Neural cell (in vitro differentiated cells): ENCODE data around the gene ETNK1. TPM values are rescaled to one million over a fixed set of nuclear protein-coding genes. Genes with fewer than 3 reads are reported as not detected.

Experiments used
- H2AFZ ChIP-seq: fragments of 200-600, 300-800 bp; sonication (generic), shearing (Covaris generic); 2 replicates; pipeline ENCODE4 v1.6.0; 2014; ENCODE audit warnings: low read depth, mild to moderate bottlenecking, antibody characterized with exemption, low read length, moderate library complexity
- H3F3A ChIP-seq: fragments of 200-600 bp; shearing (Covaris generic); 2 replicates; pipeline ENCODE4 v1.6.1; 2016; ENCODE audit warnings: mild to moderate bottlenecking, moderate library complexity, mixed read lengths, antibody characterized with exemption, low read length; ENCODE audit not compliant: insufficient read depth, poor library complexity, severe bottlenecking
- H3K27ac ChIP-seq: fragments of 200-600, 300-800 bp; sonication (generic), shearing (Covaris generic); 2 replicates; pipeline ENCODE4 v1.5.1; 2014; ENCODE audit warnings: mild to moderate bottlenecking, low read length, moderate library complexity
- H3K27me3 ChIP-seq: fragments of 300-800, 200-600 bp; sonication (generic), shearing (Covaris generic); 2 replicates; pipeline ENCODE4 v1.6.0; 2014; ENCODE audit warnings: mild to moderate bottlenecking, low read depth, low read length, moderate library complexity; ENCODE audit not compliant: insufficient read depth
- H3K36me3 ChIP-seq: fragments of 300-800, 200-600 bp; sonication (generic), shearing (Covaris generic); 2 replicates; pipeline ENCODE4 v1.5.1; 2014; ENCODE audit warnings: mild to moderate bottlenecking, antibody characterized with exemption, low read length, moderate library complexity; ENCODE audit not compliant: insufficient read depth
- H3K4me2 ChIP-seq: fragments of 300-800, 200-600 bp; sonication (generic), shearing (Covaris generic); 2 replicates; pipeline ENCODE4 v1.6.0; 2014; ENCODE audit warnings: mild to moderate bottlenecking, low read length
- H3K4me3 ChIP-seq: fragments of 300-800, 200-600 bp; sonication (generic), shearing (Covaris generic); 2 replicates; pipeline ENCODE4 v1.5.1; 2014; ENCODE audit warnings: mild to moderate bottlenecking, low read length, moderate library complexity
- H3K79me2 ChIP-seq: fragments of 200-600 bp; shearing (Covaris generic); replicated peaks from 2 replicates; pipeline ENCODE4 v1.6.0; 2014; ENCODE audit warnings: mild to moderate bottlenecking, low read length, moderate library complexity; ENCODE audit not compliant: insufficient read depth
- H3K9ac ChIP-seq: fragments of 300-800, 200-600 bp; sonication (generic), shearing (Covaris generic); 2 replicates; pipeline ENCODE4 v1.6.1; 2016; ENCODE audit warnings: mild to moderate bottlenecking, low read length, mixed read lengths
- H3K9me2 ChIP-seq: fragments of 200-600 bp; shearing (Covaris generic); 2 replicates; pipeline ENCODE4 v1.6.1; 2016; ENCODE audit warnings: mild to moderate bottlenecking, low read length, mixed read lengths; ENCODE audit not compliant: insufficient read depth
- H3K9me3 ChIP-seq: fragments of 200-600, 300-800 bp; sonication (generic), shearing (Covaris generic); 2 replicates; pipeline ENCODE4 v1.6.1; 2016; ENCODE audit warnings: mild to moderate bottlenecking, mixed run types, low read length, moderate library complexity, mixed read lengths
- H4K20me1 ChIP-seq: fragments of 200-600 bp; shearing (Covaris generic); 2 replicates; pipeline ENCODE4 v1.6.1; 2016; ENCODE audit warnings: mild to moderate bottlenecking, mixed run types; ENCODE audit not compliant: insufficient read depth
- EP300 ChIP-seq: fragments of 450-650 bp; conservative IDR thresholded peaks from 2 replicates; pipeline ENCODE4 v1.6.1; 2014; ENCODE audit warnings: antibody characterized with exemption, mild to moderate bottlenecking, moderate library complexity; ENCODE audit not compliant: poor library complexity, severe bottlenecking
- EZH2 ChIP-seq: fragments of 200-600, 300-800 bp; shearing (Covaris generic), sonication (generic); IDR thresholded peaks from 2 replicates; pipeline ENCODE4 v1.6.1; 2014; ENCODE audit warnings: antibody characterized with exemption, low read length, borderline replicate concordance, mild to moderate bottlenecking; ENCODE audit not compliant: insufficient read depth, poor library complexity, severe bottlenecking
- POLR2AphosphoS5 ChIP-seq: IDR thresholded peaks from 2 replicates; pipeline ENCODE4 v1.6.1; 2012
- RAD21 ChIP-seq: fragments of 450-650 bp; conservative IDR thresholded peaks from 2 replicates; pipeline ENCODE4 v1.6.1; 2014; ENCODE audit warnings: antibody characterized with exemption, mild to moderate bottlenecking, moderate library complexity
- REST ChIP-seq: IDR thresholded peaks from 2 replicates; pipeline ENCODE4 v1.6.1; 2012; ENCODE audit warnings: borderline replicate concordance
- SMC3 ChIP-seq: fragments of 450-650 bp; conservative IDR thresholded peaks from 2 replicates; pipeline ENCODE4 v1.6.1; 2014; ENCODE audit warnings: antibody characterized with exemption, mild to moderate bottlenecking, moderate library complexity; ENCODE audit not compliant: poor library complexity
- TAF1 ChIP-seq: IDR thresholded peaks from 2 replicates; pipeline ENCODE4 v1.6.1; 2012; ENCODE audit warnings: low read depth
- polyA plus RNA-seq: library from polyadenylated mRNA; depleted of rRNA; stranded (reverse); fragments of >200 nt; gene quantifications from 2 replicates; pipeline ENCODE4 v1.2.3, GENCODE V29; 2014
- TF ChIP-seq, protein P1 (sequence below): fragments of 450-650 bp; IDR thresholded peaks from 2 replicates; pipeline ENCODE4 v1.5.1; 2014; ENCODE audit warnings: antibody characterized with exemption, mild to moderate bottlenecking, moderate library complexity; ENCODE audit not compliant: poor library complexity, severe bottlenecking

The ETNK1 gene
- polyA plus RNA-seq, 1 donor from 2014 or later = 78.5 TPM

- Histone ChIP-seq H3F3A (no peaks in the 10 kb centered on the region), H3K27ac (no peak overlapping the region), H3K36me3 (no peaks in the 10 kb centered on the region), H4K20me1 (no peaks in the 10 kb centered on the region), H3K27me3 (no peaks in the 10 kb centered on the region), H2AFZ (no peak overlapping the region), H3K9me3 (no peaks in the 10 kb centered on the region), H3K4me3 (no peak overlapping the region), H3K9me2 (no peaks in the 10 kb centered on the region), H3K4me2 (no peak overlapping the region), H3K9ac (no peak overlapping the region), H3K79me2 (no peaks in the 10 kb centered on the region)
- TF ChIP-seq, protein P1, sequence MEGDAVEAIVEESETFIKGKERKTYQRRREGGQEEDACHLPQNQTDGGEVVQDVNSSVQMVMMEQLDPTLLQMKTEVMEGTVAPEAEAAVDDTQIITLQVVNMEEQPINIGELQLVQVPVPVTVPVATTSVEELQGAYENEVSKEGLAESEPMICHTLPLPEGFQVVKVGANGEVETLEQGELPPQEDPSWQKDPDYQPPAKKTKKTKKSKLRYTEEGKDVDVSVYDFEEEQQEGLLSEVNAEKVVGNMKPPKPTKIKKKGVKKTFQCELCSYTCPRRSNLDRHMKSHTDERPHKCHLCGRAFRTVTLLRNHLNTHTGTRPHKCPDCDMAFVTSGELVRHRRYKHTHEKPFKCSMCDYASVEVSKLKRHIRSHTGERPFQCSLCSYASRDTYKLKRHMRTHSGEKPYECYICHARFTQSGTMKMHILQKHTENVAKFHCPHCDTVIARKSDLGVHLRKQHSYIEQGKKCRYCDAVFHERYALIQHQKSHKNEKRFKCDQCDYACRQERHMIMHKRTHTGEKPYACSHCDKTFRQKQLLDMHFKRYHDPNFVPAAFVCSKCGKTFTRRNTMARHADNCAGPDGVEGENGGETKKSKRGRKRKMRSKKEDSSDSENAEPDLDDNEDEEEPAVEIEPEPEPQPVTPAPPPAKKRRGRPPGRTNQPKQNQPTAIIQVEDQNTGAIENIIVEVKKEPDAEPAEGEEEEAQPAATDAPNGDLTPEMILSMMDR = no peak
- no peak for TF ChIP-seq EP300
- no peak for TF ChIP-seq SMC3
- TF ChIP-seq RAD21 = no peak
- TF ChIP-seq TAF1 = no peak
- TF ChIP-seq POLR2AphosphoS5 = no peak
- TF ChIP-seq REST = no peak
- TF ChIP-seq EZH2 = no peak
Observed at GRCh38 chr12:22715254-22715653, 90.3 kb downstream of the ETNK1 start.

GRCh38 chr12:22719745-22720144 is 94.8 kb downstream of the ETNK1 start:
- no peaks in the 10 kb centered on the region for H3K9me3 ChIP-seq
- H3K9me2 ChIP-seq = no peaks in the 10 kb centered on the region

DNA sequence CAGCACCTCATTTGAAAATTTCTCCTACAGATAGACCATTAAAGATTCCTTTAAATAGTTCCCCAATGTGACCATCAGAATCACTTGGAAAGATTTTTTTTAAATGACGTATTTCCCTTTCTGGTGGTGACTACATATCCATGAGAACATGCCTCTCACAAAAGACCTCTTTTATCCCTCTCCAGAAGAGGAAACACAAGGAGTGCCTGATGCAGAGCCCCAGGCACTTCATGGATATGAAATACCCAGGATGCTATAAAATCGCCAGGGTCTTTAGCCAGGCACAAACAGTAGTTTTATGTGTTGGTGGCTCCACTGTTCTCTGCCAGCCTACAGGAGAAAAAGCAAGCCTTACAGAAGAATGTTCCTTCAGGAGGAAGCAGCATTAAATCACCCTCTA is 97.1 kb downstream of the ETNK1 start:
- Histone ChIP-seq H4K20me1 (no peaks in the 10 kb centered on the region), H3K27me3 (no peaks in the 10 kb centered on the region), H3K9ac (no peak overlapping the region), H2AFZ (no peak overlapping the region), H3K36me3 (no peaks in the 10 kb centered on the region), H3K4me3 (no peak overlapping the region), H3K4me2 (no peak overlapping the region), H3K9me2 (no peaks in the 10 kb centered on the region), H3F3A (no peaks in the 10 kb centered on the region), H3K79me2 (no peaks in the 10 kb centered on the region), H3K27ac (no peak overlapping the region), H3K9me3 (no peaks in the 10 kb centered on the region)
- TF ChIP-seq POLR2AphosphoS5 = no peak
- TF ChIP-seq RAD21 = no peak
- TF ChIP-seq SMC3 = no peak
- TF ChIP-seq, protein P1 = no peak

More at GRCh38 chr12:22719745-22720144, 94.8 kb downstream of the ETNK1 start:
- no peaks in the 10 kb centered on the region for H3K27me3 ChIP-seq
- H3K27ac ChIP-seq = no peak overlapping the region
- no peak overlapping the region for H3K4me2 ChIP-seq
- no peak overlapping the region for H3K4me3 ChIP-seq
- no peaks in the 10 kb centered on the region for H3F3A ChIP-seq
- H3K9ac ChIP-seq = no peak overlapping the region
- H2AFZ ChIP-seq = no peak overlapping the region
- H4K20me1 ChIP-seq = no peaks in the 10 kb centered on the region
- no peak for TF ChIP-seq SMC3
- H3K36me3 ChIP-seq = no peaks in the 10 kb centered on the region
- H3K79me2 ChIP-seq = no peaks in the 10 kb centered on the region
